ENCODE data around the gene GRAMD1A.
A peak's percentile ranks its signal among the peaks of the same experiment; 100 is the strongest.

The GRAMD1A gene

DNA sequence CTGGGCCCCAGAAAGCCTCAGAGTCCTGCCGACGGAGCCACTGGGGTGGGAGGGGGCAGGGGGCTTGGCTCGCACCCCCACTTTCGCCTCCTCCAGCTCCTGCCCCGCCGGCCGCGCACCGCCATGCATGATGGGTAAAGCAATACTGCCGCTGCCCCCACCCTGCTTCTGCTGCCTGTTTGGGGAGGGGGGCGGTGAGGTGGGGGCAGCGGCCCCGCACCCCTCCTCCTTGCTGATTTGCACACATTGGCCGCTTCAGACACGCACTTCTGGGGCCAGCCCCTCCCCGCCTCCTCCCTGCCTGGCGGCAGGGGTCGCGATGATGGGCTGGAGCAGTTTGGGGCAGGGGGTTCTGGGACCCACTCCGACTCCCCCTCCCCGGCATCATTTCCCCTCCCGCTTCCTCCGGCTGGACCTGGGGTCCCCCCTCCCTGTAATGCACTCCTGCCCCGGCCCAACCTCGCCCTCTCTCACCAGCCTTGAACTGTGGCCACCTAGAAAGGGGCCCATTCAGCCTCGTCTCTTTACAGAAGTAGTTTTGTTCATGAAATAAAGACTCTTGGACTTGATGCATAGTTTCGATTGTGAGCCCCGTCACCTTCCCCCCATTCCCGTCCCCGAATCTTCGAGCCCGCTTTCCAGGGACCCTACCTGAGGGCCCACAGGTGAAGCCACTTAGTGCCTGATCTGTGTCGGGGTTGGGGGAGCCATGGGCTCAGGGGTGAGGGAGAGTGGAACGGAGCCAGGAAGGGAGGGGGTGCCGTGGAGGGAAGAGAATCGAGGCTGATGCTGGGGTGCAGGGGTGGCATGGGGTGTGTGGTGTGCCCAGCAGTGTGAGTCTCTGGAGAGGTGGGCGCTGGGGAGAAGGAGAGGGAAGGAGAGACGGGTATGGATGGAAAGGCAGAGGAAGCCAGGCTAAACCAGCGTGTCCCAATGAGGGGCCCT lies 40.0 kb downstream of the GRAMD1A start:
- in situ Hi-C loops (cut with HindIII; ENCODE audit: low pct_unique_long_range_greater_than_20kb, low sequenced_read_pairs) = no loop called here
- no peak for TF ChIP-seq JUND (IDR thresholded peaks at IDR 0.05; ENCODE audit: low read depth)
- no peak for DNase-seq (ENCODE audit: low read depth in 1 of 2, low spot score in 1 of 2)

DNA sequence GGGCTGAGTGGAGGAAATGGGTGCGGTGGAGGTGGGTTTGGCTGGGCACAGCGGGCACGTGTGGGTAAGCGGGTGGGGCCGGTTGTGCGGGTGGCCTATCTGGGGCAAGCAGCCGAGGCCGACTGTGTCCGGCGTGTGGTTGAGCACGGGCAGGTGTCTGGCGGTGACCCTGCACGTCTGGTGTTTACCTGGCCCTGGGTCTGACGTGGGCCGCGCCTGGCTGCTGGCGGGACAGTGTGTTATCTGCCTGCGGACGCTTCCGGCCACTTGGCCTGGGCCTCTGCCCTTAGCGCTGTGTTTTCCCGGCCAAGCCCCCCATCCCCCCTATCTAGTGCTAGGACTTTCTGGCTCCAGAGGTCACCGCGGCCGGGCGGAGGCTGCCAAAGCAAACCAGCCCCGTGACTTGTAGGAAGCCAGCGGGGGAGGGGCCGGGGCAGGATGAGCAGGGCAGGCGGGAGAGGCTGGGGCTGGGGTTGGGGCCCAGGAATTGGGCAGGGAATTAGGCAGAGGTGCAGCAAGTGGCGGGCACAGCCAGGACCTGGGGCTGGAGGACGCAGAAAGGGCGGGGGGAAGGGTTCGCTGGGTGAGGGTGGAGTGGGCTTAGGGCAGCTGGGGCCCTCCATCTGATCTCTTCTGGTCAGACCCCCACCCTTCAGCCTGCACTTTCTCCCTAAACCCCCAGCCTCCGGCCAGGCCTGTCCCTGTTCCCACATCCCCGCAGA lies 40.9 kb downstream of the GRAMD1A start:
- no peak for TF ChIP-seq JUND (IDR thresholded peaks at IDR 0.05; ENCODE audit: low read depth)
- in situ Hi-C loops (cut with HindIII; ENCODE audit: low pct_unique_long_range_greater_than_20kb, low sequenced_read_pairs) = no loop called here

DNA sequence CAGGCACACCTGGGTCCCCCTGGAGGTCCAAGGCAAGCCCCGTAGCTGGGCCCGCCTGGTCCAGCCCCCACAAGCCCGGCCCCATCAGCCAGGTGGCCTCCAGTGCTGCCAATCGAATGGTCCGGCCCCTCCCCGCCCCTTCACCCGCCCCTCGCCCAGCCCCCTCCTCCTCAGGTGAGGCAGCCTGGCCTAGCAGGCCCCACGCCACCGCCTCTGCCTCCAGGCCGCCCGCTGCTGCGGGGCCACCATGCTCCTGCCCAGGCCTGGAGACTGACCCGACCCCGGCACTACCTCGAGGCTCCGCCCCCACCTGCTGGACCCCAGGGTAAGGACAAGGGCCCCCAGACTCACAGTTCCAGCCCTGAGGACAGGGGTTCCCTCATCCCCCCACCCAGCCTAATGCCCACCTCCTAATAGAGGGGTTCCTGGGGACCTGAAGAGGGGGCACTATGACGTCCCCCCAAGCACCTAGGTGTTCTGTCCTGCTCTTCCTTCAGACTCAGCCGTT lies 41.5 kb downstream of the GRAMD1A start, which contains the start of gene HPN:
HPN (plus strand) TSS at position 174 of the 508 bp plus-strand sequence. CDS start 786 bp downstream, outside the sequence.
- no peak for TF ChIP-seq JUND (IDR thresholded peaks at IDR 0.05; ENCODE audit: low read depth)
- DNase-seq (ENCODE audit: low read depth in 1 of 2, low spot score in 1 of 2) = peak; percentile 86 to 91
- in situ Hi-C loops (cut with HindIII; ENCODE audit: low pct_unique_long_range_greater_than_20kb, low sequenced_read_pairs) = no loop called here

More for the DNA sequence above, 40.9 kb downstream of the GRAMD1A start:
- peak; percentile 44 to 71 for DNase-seq (ENCODE audit: low read depth in 1 of 2, low spot score in 1 of 2)

DNA sequence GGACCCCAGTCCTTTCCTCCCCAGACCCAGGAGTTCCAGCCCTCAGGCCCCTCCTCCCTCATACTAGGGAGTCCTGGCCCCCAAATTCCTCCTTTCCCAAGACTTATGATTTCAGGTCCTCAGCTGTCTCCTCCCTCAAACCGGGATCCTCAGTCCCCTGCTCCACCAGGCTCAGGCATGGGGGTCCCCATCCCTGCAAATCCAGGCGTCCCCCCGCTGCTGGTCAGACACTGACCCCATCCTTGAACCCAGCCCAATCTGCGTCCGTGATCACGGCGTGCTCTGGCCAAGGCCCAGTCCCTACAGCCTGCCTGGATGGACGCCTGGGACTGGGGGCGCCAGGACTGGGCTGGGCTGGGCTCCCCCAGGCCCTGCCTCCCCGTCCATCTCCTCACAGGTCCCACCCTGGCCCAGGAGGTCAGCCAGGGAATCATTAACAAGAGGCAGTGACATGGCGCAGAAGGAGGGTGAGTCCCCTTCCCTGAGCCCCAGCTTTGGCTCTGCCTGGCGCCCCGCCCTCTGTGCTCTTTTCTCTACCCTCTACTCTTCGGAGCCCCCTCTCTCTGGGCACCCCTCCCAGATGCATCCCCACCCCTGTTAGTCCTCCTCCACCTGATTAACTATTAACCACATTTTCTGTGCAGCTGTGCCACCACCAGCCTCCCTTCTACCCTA lies 42.1 kb downstream of the GRAMD1A start:
- in situ Hi-C loops (cut with HindIII; ENCODE audit: low pct_unique_long_range_greater_than_20kb, low sequenced_read_pairs) = no loop called here
- no peak for TF ChIP-seq JUND (IDR thresholded peaks at IDR 0.05; ENCODE audit: low read depth)

DNA sequence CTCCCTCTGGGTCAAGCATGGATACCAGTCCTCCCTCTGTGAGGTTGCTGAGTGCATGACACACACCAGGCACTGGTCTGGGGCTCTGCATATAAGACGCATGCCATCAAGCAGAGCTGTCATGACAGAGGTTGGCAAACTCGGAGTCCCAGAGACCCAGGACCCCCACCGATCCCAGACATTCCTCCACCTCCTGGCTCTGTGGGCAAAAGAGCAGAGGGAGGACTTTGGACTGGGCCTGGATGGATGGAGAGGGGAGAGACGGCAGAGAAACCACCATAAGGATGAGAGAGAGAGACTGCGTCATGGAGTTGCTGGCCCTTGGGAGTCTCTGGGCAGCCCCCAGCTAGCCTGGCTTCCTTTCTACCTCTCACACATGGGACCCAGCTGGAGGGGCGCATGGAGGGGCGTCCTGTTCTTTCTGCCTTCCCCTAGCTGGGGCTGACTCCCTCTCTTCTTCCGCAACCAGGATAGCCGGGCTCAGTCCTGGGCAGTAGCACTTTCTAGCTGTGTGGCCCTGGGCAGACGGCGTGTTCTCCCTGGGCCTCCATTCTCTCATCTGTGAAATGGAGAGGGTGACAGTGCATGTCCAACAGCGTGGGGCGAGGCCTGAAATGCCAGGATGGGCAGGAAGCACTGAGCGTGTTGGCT lies 43.0 kb downstream of the GRAMD1A start:
- TF ChIP-seq JUND (IDR thresholded peaks at IDR 0.05; ENCODE audit: low read depth) = no peak
- no peak for DNase-seq (ENCODE audit: low read depth in 1 of 2, low spot score in 1 of 2)
- in situ Hi-C loops (cut with HindIII; ENCODE audit: low pct_unique_long_range_greater_than_20kb, low sequenced_read_pairs) = no loop called here

More for the DNA sequence above, 42.1 kb downstream of the GRAMD1A start:
- DNase-seq (ENCODE audit: low read depth in 1 of 2, low spot score in 1 of 2) = no peak

DNA sequence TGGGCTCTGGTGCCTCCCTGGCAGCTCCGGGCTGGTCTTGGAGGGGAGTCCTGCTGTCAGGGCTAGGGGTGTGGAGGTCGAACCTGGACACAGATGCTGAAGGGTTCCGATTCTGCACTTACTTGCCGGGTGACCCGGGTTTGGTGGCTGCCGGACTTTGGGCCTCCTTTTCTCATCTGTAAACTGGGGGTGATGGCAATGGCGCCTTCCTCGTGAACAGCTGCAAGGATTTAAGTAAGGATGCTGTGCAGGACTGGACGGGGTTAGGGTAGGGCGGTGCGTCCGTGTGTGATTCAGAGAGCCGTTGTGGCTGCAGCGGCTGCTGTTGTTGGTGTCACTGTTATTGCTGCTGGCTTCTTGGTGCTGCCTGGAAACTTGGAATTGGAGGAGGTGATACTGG lies 43.8 kb downstream of the GRAMD1A start:
- in situ Hi-C loops (cut with HindIII; ENCODE audit: low pct_unique_long_range_greater_than_20kb, low sequenced_read_pairs) = no loop called here
- peak in 1 of 2 experiments; percentile 42 for DNase-seq (ENCODE audit: low read depth in 1 of 2, low spot score in 1 of 2)

DNA sequence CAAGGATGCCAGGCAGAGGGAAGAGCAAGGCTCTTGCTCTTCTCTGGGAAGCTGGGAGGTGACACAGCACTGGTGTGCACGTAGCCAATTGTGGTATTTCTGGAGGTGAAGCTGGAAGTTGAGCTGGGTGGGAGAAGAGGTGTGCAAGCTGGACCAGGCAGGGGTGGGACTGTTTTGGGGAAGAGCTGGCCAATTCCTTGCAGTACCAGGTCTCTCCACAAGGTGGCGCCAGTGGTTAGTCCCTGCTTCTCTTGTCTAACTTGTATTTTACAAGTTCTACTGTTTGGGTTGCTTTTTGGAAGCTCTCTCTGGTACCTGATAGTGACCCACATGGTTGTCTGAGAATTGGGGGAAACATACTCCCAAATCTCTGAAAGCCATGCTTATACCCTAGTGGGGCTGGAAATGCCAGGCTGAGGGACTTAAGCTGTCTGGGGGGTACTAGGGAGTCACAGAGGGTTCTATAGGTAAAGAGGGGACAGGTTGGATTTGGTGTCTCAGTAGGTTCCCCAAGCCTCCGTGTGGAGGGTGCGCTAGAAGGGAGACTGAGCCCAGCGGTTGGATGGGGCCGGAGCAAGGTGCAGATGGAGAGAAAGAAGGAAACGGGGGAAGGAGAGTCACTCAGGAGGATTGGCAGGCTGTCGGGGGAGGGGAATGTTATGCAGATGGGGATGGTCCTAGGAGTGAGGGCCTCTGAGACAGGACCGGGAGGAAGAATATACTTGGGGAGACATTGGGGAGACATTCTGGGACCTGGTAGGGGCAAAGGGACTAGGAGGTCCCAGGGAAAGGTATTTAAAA lies 44.4 kb downstream of the GRAMD1A start:
- in situ Hi-C loops (cut with HindIII; ENCODE audit: low pct_unique_long_range_greater_than_20kb, low sequenced_read_pairs) = no loop called here
- DNase-seq (ENCODE audit: low read depth in 1 of 2, low spot score in 1 of 2) = peak; percentile 66 to 67
- no peak for TF ChIP-seq JUND (IDR thresholded peaks at IDR 0.05; ENCODE audit: low read depth)

More for the DNA sequence above, 43.8 kb downstream of the GRAMD1A start:
- no peak for TF ChIP-seq JUND (IDR thresholded peaks at IDR 0.05; ENCODE audit: low read depth)

DNA sequence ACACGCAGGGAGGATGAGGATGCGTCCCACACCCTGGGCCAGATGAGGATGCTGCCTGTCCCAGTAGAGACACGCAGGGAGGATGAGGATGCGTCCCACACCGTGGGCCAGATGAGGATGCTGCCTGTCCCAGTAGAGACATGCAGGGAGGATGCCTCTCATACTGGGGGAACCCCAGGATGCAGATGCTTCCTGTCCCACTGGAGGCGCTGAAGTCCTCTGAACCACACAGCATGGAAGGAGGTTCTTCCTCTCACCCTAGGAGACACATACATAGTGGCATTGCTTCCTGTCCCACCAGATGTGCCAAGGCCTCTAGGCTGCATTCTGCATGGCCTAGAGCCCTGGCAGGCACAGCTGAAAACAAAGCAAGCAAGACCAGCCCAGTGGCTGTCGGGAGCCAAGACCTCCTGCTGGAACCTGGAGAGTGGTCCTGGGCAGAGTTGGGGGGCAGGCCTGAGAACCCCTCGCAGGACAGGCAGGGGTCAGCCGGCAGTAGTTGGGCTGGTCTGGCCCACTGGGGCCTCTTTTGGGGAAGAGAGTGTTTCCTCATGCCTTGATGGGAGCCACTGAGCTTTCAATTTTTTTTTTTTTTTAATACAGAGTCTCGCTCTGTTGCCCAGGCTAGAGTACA lies 45.7 kb downstream of the GRAMD1A start:
- in situ Hi-C loops (cut with HindIII; ENCODE audit: low pct_unique_long_range_greater_than_20kb, low sequenced_read_pairs) = no loop called here
- no peak for TF ChIP-seq JUND (IDR thresholded peaks at IDR 0.05; ENCODE audit: low read depth)
- DNase-seq (ENCODE audit: low read depth in 1 of 2, low spot score in 1 of 2) = peak in 1 of 2 experiments; percentile 42

DNA sequence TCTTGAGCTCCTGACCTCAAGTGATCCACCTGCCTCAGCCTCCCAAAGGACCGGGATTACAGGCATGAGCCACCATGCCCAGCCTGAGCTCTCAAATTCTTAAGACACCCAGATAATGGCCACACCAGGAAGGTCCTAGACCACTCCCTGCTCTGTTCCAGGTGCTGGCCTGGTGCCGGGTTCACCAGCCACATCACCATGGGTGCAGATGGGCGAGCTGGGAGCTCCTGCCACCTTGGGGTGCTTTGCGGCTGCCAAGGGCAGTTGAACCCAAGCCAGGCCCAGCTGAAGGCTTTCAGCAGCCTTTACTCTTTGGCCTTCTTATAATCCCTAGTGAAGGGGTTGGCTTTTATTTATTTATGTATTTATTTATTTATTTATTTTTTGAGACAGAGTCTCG lies 46.3 kb downstream of the GRAMD1A start:
- TF ChIP-seq JUND (IDR thresholded peaks at IDR 0.05; ENCODE audit: low read depth) = no peak
- no peak for DNase-seq (ENCODE audit: low read depth in 1 of 2, low spot score in 1 of 2)
- in situ Hi-C loops (cut with HindIII; ENCODE audit: low pct_unique_long_range_greater_than_20kb, low sequenced_read_pairs) = no loop called here

DNA sequence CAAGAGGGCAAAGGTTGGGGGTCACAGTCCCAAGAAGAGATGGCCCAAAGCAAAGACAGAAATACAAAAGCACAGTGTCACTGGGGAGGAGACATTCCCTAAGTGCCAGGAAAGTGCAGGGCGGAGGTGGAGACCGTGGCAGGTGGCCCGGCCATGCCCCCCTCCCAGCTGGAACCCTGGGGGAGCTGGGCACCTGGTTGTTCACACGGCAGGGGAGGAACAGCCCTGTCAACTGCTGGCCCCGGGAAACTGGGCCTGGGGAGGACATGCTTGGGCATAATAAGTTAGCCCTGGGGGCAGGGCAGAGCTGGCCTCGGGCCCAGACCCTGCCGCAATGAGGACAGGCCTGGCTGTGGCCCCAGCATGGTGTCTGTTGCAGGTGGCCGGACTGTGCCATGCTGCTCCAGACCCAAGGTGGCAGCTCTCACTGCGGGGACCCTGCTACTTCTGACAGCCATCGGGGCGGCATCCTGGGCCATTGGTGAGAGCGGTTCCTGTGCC lies 48.8 kb downstream of the GRAMD1A start:
- no peak for DNase-seq (ENCODE audit: low read depth in 1 of 2, low spot score in 1 of 2)
- no peak for TF ChIP-seq JUND (IDR thresholded peaks at IDR 0.05; ENCODE audit: low read depth)
- in situ Hi-C loops (cut with HindIII; ENCODE audit: low pct_unique_long_range_greater_than_20kb, low sequenced_read_pairs) = no loop called here
